ENCODE measurements around the gene CACNB1.
A peak's percentile ranks its signal among the peaks of the same experiment; 100 is the strongest.

CACNB1 gene

DNA sequence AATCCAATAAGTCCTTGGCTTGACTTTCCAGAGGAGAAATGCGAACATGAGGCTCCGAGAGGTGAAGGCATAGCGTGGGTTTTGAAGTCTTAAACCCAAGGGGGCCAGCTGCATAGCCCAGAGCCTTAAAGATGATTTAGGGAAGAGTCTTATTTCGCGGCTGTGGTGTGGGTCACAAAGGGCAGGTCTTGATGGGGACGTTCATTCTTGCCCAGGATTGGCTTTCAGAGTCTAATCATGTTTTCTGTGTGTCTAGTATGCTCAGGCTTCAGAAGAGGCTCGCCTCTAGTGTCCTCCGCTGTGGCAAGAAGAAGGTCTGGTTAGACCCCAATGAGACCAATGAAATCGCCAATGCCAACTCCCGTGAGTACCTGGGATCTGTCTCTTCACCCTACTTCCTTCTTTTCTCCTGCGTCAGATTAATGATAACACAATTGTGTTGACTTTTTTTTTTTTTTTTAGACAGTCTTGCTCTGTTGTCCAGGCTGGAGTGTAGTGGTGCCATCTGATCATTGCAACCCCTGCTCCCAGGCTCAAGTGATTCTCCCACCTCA is 3.6 kb upstream of the CACNB1 start:
- no peak for DNase-seq (ENCODE audit: low spot score)

DNA sequence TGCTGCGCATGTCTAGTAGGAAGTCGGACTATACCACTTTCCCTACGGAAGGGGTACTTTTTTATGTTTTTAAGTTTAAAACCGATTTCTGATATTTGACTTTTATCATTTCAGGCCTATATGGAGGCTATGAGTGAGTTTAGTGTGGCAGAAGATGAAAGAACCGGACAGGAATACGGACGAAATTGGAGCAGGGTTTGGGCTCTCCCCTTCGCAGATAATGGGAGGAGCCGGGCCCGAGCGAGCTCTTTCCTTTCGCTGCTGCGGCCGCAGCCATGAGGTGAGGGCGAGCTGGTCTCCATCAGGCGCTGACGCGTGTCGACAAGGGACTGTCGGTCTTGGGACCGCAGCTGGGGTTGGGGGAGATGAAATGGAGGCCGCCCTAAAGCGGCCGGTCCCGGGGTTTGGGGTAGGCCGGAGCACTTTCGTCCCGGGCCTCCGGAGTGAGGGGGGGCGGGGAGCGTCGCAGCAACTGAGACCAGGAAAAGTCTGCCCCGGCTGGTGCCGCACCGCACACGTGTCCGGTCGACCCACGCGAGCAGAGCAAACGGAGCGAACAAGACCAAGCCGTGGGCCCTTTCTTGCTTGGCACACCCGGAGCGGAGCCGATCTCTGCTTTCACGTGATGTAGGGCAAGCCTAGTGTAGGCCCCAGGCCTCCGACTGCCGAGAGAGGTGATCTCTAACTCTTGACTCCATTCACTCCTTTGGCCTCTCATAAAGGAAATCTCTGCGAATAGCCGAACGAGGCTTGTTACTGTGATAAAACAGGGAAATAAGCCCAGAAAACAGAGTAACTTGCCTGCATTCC is 2.8 kb upstream of the CACNB1 start, which contains the start of gene RPL19:
RPL19 (plus strand) TSS at position 214 of the 810 bp plus-strand sequence; CDS start at position 276, 62 bp downstream.
- peak; percentile 75 for DNase-seq (ENCODE audit: low spot score)

DNA sequence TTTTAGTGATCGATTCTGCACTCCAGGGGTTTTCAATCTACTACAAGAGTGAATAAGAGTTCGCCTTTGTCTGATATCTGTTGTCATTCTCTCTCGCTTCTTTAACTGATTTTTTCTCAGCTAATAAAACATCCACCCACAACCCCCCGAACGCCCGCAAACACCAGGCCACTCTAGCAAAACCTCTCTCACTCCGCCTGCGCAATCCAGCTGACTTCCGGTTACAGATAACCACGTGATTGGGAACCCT is 2.3 kb upstream of the CACNB1 start:
- DNase-seq (ENCODE audit: low spot score) = peak; percentile 95

DNA sequence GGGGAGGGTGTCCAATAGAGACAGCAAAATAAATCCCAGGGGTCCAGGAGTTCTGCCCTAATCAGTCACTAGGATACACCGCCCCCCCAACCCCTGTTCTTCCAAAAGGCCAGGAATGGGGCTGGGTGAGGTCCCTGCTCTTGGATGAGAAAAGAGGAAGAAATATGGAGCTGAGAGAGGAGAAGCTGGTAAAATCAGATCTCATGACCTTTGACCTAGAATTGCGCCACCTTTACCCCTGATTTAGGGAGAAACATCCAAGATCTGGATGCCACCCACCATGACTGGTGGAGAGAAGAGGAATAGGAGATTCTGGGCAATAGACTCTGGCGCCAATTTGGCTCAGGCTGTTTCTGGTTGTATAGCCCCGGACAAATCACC is 707 bp upstream of the CACNB1 start:
- DNase-seq (ENCODE audit: low spot score) = no peak

DNA sequence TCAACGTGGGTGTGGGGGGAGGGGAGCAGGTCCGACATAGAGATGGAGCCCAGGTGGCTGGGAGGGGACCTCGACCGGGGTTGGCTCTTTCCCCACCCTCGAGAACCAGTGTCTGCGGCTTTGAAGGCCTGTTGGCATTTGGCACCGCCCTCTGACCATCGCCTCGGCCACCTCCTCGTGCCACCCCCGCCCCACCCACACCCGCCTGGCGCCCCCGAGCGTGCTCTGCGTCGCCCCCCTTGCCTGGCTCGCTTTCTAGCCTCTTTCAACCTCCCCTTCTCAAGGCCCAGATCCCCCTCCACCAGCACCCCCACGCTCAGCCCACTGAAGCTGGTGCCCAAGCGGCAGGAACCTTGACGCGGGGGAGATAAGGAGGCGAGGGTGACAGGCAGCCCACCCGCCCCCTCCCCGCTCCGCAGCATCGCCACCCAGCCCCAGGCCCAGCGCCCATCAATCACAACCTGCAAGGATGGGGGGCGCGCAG is 619 bp downstream of the CACNB1 start:
- no peak for DNase-seq (ENCODE audit: low spot score)

DNA sequence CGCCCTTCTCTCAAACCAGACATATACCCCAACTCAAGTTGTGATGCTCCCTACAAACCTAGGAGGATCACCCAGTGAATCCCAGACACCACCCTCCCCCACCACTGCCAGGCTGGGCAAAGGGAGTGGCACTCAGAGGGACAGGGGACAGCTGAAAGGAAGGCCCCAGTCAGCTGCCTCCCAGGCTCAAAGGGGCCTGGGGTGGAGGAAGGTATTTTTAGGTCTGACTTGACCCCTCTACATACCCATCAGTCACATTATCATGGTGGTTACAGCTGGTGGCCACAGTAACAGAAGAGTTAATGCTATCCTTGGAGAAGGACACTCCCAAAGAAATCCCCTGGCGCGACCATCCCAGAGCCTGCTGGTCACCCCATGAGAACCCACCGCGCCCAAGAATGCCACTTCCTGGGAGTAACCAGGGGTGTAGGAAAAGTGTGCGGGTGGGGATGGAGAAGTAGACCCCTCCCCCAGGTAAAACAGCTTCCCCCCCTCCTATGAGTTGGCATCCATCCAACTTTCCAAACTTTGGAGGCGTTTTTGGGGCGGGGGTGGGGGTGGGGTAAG is 1.1 kb downstream of the CACNB1 start:
- no peak for DNase-seq (ENCODE audit: low spot score)

DNA sequence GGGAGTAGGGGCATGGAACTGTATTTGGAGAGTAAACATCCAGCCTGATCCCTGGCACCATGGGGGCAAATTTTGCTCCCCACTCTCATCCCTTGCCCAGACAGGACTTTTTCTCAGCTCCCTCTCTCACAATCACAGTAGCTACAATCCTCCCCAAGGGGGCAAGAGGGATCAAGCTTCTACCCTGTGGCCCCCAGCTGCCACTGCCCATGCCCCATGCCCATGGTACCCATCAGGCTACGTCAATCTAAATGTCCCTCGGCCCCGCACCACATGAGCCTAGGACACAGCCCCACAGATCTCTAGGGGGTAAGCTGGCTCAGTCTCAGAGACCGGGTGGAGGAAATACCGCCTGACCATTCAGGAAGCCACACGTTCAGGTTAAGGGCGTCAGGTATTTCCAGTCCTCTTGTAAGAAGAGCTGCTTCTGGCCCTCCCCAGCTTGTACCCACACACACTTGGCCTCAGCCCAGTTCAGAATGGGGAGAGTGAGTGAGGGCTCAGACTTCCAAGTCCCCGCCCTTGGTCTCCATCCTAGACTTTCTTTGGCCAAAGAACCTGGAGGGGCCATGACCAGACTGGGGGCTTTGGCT is 1.8 kb downstream of the CACNB1 start:
- no peak for DNase-seq (ENCODE audit: low spot score)

DNA sequence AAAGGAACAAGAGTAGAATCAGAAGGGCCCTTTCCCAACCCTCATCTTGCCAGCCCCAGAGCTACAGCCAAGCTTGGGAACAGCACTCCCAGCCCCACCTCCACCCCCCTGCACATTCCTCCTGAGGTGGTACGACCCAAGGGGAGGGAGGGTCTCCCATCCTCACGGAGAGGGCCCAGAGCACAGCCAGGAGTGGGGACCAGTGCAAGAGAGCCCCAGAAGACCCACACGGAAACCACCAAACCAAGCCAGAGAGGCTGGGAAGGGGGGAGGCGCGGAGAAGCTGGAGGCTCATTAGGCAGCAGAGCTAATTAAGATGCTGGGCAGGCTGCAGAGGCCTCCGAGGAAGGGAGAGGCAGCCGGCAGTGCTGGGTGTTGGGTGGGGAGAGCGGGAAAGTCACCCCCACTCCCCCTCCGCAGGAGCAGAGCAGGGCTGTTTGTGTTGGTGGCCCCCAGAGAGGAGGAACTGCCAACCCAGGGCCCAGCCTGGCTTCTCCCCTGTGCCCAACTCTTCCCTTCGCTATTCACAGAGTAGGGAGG is 2.4 kb downstream of the CACNB1 start:
- no peak for DNase-seq (ENCODE audit: low spot score)

DNA sequence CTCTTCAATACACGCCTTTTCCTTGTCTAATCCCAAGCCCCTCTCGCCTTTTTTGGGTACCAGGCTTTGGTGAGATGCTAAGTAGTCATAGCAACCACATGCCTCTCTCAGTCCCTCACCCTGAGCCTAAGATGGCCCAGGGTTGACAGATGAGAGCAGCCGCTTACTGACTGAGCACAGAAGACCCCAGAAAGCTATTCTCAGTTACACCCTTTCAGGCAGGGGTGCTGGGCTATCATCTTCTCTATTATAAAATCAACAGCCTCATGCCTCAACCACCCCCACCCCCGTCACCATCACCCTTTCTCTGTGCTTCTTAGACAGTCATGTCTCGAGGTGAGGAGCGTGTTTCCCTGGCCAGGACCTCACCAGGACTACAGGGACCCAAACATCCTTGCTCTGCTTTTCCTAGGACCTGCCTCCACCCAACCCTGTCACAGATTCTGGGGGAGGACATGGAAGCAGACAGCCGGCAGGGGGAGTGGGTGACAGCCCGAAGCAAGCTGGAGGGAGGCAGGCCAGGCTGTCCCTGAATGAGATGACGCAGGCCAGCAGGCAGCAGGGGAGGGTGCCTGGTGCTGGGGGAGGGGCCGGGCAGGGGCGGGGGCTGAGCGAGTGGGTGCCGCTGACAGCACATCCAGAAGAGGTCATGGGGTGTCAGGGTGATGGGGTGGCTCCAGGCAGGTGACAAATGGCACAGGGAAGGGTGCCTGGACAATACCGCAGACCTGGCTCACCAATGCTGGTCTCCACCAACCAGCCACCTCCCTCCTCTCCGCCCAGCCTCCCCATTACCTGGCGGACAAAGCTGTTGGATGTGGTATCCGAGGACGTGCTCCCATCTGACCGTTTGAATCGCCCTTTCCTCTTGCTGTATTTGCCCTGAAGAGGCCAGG is 3.1 kb downstream of the CACNB1 start:
- peak; percentile 87 for DNase-seq (ENCODE audit: low spot score)

DNA sequence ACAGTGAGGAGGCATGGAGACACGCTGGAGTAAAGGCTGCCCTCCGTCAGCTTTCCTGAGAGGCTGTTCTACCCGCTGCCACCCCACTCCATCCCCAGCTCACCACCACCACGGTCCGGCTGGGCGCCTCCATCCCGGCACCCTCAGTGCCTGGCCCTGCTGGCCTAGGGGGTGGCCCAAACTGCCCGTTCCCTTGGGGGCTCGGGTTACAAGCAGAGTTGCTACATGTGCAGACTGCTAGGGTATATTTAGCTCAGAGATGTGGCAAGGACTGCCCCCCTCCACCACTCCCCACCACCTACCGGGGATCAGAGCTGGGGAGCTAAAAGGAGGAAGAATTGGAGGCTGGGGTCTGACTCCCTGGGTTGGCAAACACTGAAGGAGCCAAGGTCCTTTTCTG is 4.1 kb downstream of the CACNB1 start:
- DNase-seq (ENCODE audit: low spot score) = no peak

DNA sequence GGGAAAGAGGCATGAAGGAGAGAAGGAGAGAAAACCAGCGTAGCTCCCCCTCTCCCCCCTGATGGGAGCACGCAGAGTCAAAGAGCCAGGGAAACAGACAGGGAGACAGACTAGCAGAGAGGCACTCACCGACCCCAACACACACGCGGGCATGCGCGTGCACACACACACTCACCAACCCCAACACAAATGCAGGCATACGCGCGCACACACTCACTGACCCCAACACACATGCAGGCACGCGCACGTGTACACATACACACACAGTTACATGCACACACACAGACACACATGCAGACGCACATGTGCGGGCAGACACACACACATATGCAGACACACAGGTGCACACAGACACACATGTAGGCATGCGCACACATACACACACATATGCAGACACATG is 4.6 kb downstream of the CACNB1 start:
- DNase-seq (ENCODE audit: low spot score) = no peak

DNA sequence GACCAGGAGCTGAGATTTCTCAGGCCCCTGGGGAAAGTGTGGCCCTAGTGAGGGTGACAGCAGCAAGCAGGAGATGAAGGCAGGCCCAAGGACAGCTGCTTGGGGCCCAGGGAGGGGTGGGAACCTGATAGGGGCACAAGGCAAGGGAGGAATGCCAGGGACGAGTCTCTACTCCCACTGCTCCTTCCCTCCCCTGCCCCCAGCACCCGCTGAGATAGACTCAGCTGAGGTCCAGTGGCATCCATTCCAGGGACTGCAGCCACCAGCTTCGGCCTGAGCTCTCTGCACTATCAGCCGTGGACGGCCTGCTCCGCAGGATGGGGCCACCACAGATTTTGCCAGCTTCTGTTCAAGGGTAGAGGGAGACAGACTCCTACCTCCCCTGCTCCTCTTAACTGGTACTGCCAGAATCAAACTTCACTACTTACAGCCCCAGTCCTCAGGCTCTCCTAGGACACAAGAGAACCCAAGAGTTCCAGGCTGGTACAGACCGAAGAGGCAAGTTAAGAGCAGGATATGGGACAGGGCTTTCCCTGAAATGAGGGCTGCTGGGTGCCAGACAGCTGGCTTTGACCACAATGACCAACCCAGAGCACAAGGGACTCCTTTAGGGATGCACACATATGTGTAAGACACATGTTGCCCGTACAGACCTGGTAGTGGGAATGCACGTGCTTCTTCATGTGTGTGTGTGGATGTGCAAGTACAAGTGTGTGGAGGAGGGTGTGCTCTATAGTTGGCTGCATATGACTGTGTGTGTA is 5.5 kb downstream of the CACNB1 start:
- DNase-seq (ENCODE audit: low spot score) = no peak

DNA sequence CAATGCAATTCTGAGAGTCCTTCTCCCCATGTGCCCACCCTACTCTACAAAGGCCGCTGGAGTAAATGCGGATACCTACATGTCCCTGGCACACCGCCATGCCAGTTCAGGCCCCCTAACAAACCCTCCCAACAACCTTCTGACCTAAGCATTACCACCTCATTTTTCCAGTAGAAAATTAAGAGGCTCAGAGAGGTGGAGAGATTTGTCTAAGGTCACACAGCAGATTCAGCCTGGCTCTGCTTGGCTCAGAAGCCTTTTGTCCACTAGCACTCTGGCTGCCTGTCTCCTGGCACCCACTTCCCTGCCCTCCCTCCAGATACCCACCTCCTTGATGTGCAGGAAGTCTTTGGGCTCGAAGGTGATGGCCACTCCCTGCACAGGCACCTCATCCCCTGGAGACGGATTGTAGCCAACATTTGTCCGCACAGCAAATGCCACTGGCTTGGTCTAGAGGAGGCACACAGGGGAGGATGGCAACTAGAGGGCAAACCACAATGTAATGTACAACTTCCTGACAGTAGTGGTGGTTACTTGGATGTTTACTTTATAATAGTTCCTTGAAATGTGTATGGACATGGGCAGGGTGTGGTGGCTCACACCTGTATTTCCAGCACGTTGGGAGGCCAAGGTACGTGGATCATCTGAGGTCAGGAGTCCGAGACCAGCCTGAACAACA is 10.2 kb downstream of the CACNB1 start:
- no peak for DNase-seq (ENCODE audit: low spot score)

DNA sequence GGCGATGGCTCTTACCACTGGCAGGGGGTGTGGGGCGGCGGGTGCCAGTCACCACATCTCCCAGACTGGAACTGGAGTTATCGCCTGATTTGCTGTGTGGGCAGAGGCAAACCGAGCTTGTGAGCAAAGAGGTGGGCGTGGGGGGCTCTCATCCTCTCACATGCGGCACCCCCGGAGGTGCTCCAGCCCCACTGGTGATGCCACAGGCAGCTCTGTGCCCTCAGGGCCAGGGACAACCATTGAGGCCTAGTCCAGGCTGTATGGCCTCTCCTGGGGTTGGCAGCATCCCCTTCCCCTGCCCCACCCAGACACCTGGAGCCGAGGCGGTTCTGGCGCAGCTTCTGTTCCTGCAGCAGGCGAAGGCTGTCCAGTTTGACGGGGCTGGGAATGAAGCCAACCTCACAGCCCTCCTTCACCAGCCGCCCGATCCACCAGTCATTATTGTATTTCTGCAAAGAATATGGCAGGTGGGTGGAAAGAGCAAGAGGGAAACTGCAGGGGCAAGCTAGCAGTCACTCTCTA is 10.9 kb downstream of the CACNB1 start:
- no peak for DNase-seq (ENCODE audit: low spot score)

DNA sequence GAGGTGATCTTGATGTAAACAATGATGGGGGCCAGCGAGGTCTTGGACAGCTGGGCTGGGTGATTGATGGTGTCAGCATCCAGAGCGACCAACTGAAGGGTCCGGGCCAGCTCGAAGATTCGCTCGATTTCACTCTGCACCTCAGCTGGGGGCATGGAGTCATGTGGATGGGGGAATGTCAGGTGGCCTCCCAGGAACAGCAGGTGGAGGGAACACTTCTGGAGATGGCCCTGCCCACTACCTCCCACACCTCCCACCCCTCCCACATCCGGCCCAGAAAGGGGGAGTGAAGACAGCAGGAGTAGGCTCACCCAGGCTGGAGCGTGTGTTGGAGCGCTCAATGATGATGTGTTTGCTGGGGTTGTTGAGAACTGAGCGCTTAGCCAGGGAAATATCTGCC is 13.7 kb downstream of the CACNB1 start:
- DNase-seq (ENCODE audit: low spot score) = no peak

DNA sequence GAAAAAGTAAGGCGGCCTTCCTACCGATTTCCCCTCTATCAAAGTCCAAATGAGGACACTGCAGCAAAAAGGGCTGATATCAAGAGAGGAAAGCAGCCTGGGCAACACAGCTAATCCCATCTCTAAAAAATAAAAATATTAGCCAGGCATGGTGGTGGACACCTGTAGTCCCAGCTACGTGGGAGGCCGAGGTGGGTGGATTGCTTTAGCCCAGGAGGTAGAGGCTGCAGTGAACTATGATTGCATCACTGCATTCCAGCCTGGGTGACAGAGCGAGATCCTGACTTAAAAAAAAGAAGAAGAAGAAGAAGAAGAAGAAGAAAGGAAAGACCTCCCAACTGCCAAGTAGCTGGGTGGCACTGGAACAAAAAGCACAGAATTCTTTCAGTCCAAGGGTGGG is 14.4 kb downstream of the CACNB1 start:
- DNase-seq (ENCODE audit: low spot score) = no peak

DNA sequence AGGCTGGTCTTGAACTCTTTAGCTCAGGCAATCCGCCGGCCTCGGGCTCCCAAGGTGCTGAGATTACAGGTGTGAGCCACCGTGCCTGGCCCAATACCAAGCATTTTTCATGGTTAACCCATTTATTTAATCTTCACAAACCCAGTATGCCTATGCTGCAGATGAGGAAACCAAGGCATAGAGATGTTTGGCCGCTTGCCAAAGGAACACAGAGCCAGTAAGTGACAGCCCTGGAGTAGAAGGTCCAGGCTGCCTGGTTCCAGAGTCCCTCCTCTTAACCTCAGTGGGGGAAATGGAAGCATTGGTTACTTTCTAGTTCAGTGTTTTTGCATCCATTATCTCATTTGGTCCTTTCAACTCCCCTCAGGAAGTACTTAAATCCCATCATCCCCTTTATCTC is 16.2 kb downstream of the CACNB1 start:
- no peak for DNase-seq (ENCODE audit: low spot score)

DNA sequence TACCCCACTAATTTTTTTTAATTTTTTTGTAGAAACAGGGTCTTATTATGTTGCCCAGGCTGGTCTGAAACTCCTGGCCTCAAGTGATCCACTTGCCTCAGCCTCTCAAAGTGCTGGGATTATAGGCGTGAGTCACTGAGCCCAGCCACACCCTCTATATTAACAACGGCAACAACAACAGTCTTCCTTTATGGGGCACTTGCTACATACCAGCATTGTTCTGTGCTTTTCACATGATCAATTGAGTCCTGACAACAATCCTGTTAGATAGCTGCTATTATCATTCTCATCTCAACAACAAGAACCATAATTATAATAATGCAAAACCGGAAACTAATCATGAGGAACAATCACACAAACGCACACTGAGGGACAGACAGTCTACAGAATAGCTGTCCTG is 18.9 kb downstream of the CACNB1 start:
- DNase-seq (ENCODE audit: low spot score) = no peak

DNA sequence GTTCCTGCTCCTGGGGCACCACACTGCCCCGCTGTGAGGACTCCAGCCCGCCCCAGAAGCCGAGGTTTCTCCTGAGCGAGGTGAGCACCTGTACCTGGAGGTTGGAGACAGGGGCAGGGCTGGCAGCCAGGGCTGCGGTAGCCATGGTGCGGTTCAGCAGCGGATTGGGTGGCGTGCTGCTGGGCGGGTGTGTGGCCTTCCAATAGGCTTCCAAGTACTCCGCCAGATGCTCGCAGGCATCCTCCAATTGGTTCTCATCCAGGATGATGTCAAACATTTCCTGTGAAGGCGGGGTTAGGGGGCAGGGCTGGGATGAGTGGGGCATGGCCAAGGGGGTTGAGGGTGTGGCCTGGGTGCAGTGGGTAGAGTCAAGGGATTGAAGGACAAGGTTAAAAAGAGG is 20.2 kb downstream of the CACNB1 start:
- DNase-seq (ENCODE audit: low spot score) = no peak

DNA sequence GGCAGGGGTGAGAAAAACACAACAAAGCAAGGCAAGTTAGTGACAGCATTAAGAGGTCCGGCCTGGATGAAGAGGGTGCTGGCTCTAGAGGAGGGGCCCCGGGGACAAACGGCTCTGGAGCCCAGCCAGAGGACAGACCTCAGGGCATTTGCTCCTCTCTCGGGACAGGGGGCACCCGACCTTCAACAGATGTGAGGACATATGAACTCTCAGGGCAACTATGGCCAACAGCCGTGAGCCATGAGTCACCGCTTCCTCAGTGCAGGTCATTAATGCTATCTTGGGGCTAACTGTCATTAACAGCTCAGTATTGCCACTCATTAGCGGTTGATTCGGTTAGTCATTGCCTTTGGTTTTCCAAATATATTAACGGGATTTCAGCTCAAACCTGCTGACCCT is 21.8 kb downstream of the CACNB1 start:
- no peak for DNase-seq (ENCODE audit: low spot score)
